ENCODE data around the gene ITGB3BP.
"Not testable (repeated sequence)": the region's sequence is repeated elsewhere in the genome, so short reads cannot be mapped to it uniquely, and the experiment has no call there.

ITGB3BP gene

DNA sequence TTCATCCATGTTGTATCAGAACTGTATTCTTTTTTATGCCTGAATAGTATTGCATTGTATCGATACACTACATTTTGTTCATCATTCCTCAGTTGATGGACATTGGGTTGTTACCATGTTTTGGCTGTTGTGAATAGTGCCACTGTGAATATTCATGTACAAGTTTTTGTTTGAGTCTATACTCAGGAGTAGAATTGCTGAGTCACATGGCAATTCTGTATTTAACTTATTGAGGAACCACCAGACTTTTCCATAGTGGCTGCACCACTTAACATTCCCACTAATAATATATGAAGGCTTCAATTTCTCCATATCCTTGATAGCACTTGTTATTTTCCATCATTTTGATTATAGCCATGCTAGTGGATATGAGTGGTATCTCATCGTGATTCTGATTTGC is 99.4 kb downstream of the ITGB3BP start:
- Histone ChIP-seq H2AFZ (ENCODE audit: low read depth, low read length, severe bottlenecking) (no peak overlapping the region), H4K20me1 (ENCODE audit: low read depth, low read length) (no peaks in the 10 kb centered on the region), H3K4me3 (ENCODE audit: insufficient read depth, low read length, poor library complexity, severe bottlenecking) (no peak overlapping the region), H3K4me2 (ENCODE audit: low read depth, low read length, poor library complexity, severe bottlenecking) (no peak overlapping the region), H3K27ac (ENCODE audit: low read depth, low read length) (no peak overlapping the region), H3K9me2 (replicated peaks; ENCODE audit: insufficient read depth, low read length) (no peaks in the 10 kb centered on the region), H3K36me3 (ENCODE audit: low read length) (peaks cover 10% of the 10 kb centered on the region; the same call in 1 of the 2 replicates), H3K9me3 (ENCODE audit: insufficient read depth, low read length) (no peaks in the 10 kb centered on the region), H3K79me2 (ENCODE audit: insufficient read depth, low read length) (no peaks in the 10 kb centered on the region), H3K27me3 (ENCODE audit: low read length) (no peaks in the 10 kb centered on the region), H3K9ac (ENCODE audit: low read length) (no peak overlapping the region), H3F3A (ENCODE audit: insufficient read depth) (no peaks in the 10 kb centered on the region)
- TF ChIP-seq EZH2phosphoT487 (conservative IDR thresholded peaks at IDR 0.05; ENCODE audit: low read length) (no peak), CTCF (IDR thresholded peaks at IDR 0.05; ENCODE audit: insufficient read depth, low read length, poor library complexity, severe bottlenecking) (no peak)

GRCh38 chr1:63420746-63421145 is 102.3 kb downstream of the ITGB3BP start:
- H3K79me2 ChIP-seq (ENCODE audit: insufficient read depth, low read length); H3K9me2 ChIP-seq (replicated peaks; ENCODE audit: insufficient read depth, low read length): not testable (repeated sequence)

DNA sequence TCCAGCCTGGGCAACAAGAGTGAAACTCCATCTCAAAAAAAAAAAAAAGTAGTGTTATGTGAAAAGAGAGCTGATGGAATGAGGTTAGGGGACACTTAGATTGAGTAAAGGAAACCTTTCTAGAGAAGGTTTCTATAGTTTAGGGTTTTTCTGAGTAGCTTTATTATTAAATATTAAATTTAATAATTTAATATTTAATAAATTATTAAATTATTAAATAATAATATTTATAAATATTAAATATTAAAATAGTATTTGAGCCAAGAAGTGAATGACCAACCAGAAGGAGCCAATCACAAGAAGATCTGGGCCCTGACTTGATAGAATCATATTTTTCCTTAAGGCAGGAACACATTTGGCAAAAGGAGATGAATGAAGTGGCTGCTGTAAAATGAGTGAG is 104.9 kb downstream of the ITGB3BP start:
- Histone ChIP-seq H3K79me2 (ENCODE audit: insufficient read depth, low read length) (no peaks in the 10 kb centered on the region), H3K36me3 (ENCODE audit: low read length) (peaks cover 22% of the 10 kb centered on the region; the same call in 1 of the 2 replicates), H3K27ac (ENCODE audit: low read depth, low read length) (no peak overlapping the region), H3K4me2 (ENCODE audit: low read depth, low read length, poor library complexity, severe bottlenecking) (no peak overlapping the region), H3K4me3 (ENCODE audit: insufficient read depth, low read length, poor library complexity, severe bottlenecking) (no peak overlapping the region), H3K9me2 (replicated peaks; ENCODE audit: insufficient read depth, low read length) (no peaks in the 10 kb centered on the region), H3K9me3 (ENCODE audit: insufficient read depth, low read length) (no peaks in the 10 kb centered on the region), H3K27me3 (ENCODE audit: low read length) (no peaks in the 10 kb centered on the region), H3K9ac (ENCODE audit: low read length) (no peak overlapping the region), H3F3A (ENCODE audit: insufficient read depth) (no peaks in the 10 kb centered on the region), H2AFZ (ENCODE audit: low read depth, low read length, severe bottlenecking) (no peak overlapping the region), H4K20me1 (ENCODE audit: low read depth, low read length) (no peaks in the 10 kb centered on the region)
- TF ChIP-seq CTCF (IDR thresholded peaks at IDR 0.05; ENCODE audit: insufficient read depth, low read length, poor library complexity, severe bottlenecking), result no peak
- no peak for TF ChIP-seq EZH2phosphoT487 (conservative IDR thresholded peaks at IDR 0.05; ENCODE audit: low read length)

More at GRCh38 chr1:63420746-63421145, 102.3 kb downstream of the ITGB3BP start:
- H3K9me3 ChIP-seq (ENCODE audit: insufficient read depth, low read length); H3K4me2 ChIP-seq (ENCODE audit: low read depth, low read length, poor library complexity, severe bottlenecking); H4K20me1 ChIP-seq (ENCODE audit: low read depth, low read length); H3K27ac ChIP-seq (ENCODE audit: low read depth, low read length); H3K27me3 ChIP-seq (ENCODE audit: low read length); H3K4me3 ChIP-seq (ENCODE audit: insufficient read depth, low read length, poor library complexity, severe bottlenecking); H3K9ac ChIP-seq (ENCODE audit: low read length); H2AFZ ChIP-seq (ENCODE audit: low read depth, low read length, severe bottlenecking); H3F3A ChIP-seq (ENCODE audit: insufficient read depth): not testable (repeated sequence)
- peaks cover 19% of the 10 kb centered on the region; the same call in 1 of the 2 replicates for H3K36me3 ChIP-seq (ENCODE audit: low read length)

DNA sequence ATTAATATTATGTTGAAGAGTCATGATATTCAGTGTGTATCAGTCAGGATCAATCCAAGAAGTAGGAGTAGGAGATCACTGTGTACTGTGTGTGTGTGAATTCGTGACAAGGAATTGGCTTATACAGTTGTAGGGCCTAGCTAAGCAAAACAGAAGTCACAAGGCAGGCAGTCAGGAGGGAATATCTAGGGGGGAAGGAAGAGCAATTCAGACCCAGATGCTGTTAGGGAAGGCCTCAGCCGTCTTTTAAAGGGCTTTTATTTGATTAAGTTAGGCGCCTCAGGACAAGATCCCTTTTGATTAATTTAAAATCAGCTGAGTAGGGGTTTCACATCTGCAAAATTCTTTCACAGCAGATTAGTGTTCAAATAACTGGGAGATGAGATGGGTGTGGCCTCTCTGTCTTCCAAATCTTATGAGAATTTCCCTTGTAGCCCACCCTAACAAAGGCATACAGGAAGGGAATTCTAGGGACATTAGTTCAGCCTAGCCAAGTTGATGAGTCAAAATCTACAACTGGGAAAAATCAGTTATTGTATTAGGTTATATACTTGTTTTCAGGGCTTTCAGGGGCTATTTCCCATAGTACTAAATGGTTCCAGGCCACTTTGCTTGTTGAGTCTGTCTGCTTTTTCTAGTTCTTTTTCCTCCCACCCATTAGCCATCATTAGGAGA is 108.2 kb downstream of the ITGB3BP start:
- H4K20me1 ChIP-seq (ENCODE audit: low read depth, low read length), result no peaks in the 10 kb centered on the region
- H3F3A ChIP-seq (ENCODE audit: insufficient read depth), result no peaks in the 10 kb centered on the region
- H3K9ac ChIP-seq (ENCODE audit: low read length), result no peak overlapping the region
- TF ChIP-seq CTCF (IDR thresholded peaks at IDR 0.05; ENCODE audit: insufficient read depth, low read length, poor library complexity, severe bottlenecking) (no peak), EZH2phosphoT487 (conservative IDR thresholded peaks at IDR 0.05; ENCODE audit: low read length) (no peak)
- no peaks in the 10 kb centered on the region for H3K27me3 ChIP-seq (ENCODE audit: low read length)
- no peaks in the 10 kb centered on the region for H3K9me3 ChIP-seq (ENCODE audit: insufficient read depth, low read length)
- no peaks in the 10 kb centered on the region for H3K9me2 ChIP-seq (replicated peaks; ENCODE audit: insufficient read depth, low read length)
- no peak overlapping the region for H2AFZ ChIP-seq (ENCODE audit: low read depth, low read length, severe bottlenecking)
- H3K4me3 ChIP-seq (ENCODE audit: insufficient read depth, low read length, poor library complexity, severe bottlenecking), result no peak overlapping the region
- no peak overlapping the region for H3K27ac ChIP-seq (ENCODE audit: low read depth, low read length)
- no peak overlapping the region for H3K4me2 ChIP-seq (ENCODE audit: low read depth, low read length, poor library complexity, severe bottlenecking)
- H3K79me2 ChIP-seq (ENCODE audit: insufficient read depth, low read length), result no peaks in the 10 kb centered on the region
- H3K36me3 ChIP-seq (ENCODE audit: low read length), result peaks cover 25% of the 10 kb centered on the region; the same call in 1 of the 2 replicates
